GM12875 (cell line): ENCODE data around the gene CD300LB.

ENCODE experiments used
- H3K4me3 ChIP-seq: one replicate; pipeline ENCODE4 v1.5.1; 2011; ENCODE audit warnings: low read depth, low read length, control low read depth
- CTCF ChIP-seq: IDR thresholded peaks from 2 replicates; pipeline ENCODE4 v1.5.1; 2011; ENCODE audit warnings: low read depth, mild to moderate bottlenecking, control low read depth, inconsistent platforms, low read length, moderate library complexity, borderline replicate concordance; ENCODE audit not compliant: insufficient read depth

Gene CD300LB

GRCh38 chr17:74543406-74543805 lies 12.1 kb upstream of the CD300LB start:
- no peak for TF ChIP-seq CTCF
- no peak overlapping the region for H3K4me3 ChIP-seq

- H3K4me3 ChIP-seq = no peak overlapping the region
- no peak for TF ChIP-seq CTCF
Observed at GRCh38 chr17:74542727-74543383, 11.6 kb upstream of the CD300LB start.

- TF ChIP-seq CTCF = no peak
- H3K4me3 ChIP-seq = no peak overlapping the region
Observed at GRCh38 chr17:74542166-74542565, 10.9 kb upstream of the CD300LB start.

- no peak overlapping the region for H3K4me3 ChIP-seq
- TF ChIP-seq CTCF = no peak
Observed at GRCh38 chr17:74541176-74542111, 10.2 kb upstream of the CD300LB start.

GRCh38 chr17:74539281-74539820 lies 8.1 kb upstream of the CD300LB start:
- H3K4me3 ChIP-seq = no peak overlapping the region
- TF ChIP-seq CTCF = no peak

GRCh38 chr17:74536890-74537289 lies 5.6 kb upstream of the CD300LB start:
- no peak overlapping the region for H3K4me3 ChIP-seq
- TF ChIP-seq CTCF = no peak
